Endometrial microvascular endothelial cells (primary cell): ENCODE measurements around the gene UBQLN4. TPM values are rescaled to one million over a fixed set of nuclear protein-coding genes. Genes with fewer than 3 reads are reported as not detected.

Experiments used
- in situ Hi-C: cut with HindIII; loops from 2 replicates; pipeline ENCODE4 v1.10.0; 2017; ENCODE audit warnings: low sequenced_read_pairs, low pct_unique_long_range_greater_than_20kb; ENCODE audit errors: inconsistent ontology term
- total RNA-seq: library from RNA; depleted of rRNA; stranded (reverse); fragments of >200 nt; gene quantifications from one replicate; pipeline ENCODE4 v1.2.3, GENCODE V29; 2015; ENCODE audit errors: inconsistent ontology term

Gene UBQLN4
- 33.7 TPM for total RNA-seq

DNA sequence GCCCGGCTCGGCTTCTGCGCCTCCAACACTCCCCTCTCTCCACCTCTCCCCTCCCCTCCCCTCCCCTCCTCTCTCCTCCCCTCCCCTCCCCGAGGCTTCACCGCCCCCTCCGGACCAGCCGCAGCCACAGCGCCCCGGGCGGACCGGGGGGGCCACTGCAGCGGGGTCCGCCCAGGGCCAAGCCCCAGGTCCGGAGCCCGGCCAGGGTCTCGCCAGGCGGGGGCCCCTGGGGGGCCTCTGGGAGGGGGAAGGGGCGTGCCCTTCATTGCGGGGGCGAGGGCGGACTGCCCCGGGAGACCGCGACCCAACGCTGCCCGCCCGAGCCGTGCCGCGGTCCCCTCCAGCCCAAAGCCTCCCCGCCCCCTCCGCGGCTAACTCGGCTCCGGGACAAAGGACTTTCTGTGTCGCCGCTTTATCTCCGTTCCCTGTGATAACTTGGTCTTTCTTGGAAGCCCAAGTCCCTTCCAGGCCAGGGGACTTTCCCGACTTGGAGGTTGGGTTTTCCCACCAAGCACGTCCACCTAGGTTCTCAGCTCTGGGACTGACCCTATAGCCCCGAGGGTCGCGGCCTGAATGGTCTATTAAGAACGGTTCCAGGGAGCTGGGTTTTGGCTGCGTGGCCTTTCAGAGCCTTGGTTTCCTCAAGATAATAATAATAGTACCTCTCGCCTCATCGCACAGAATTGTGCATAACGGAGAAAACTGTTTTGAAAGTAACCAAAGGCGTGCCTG is at the start of gene UBQLN4:
Gene UBQLN4 (minus strand): TSS at position 31 of the 732 bp plus-strand sequence. CDS start 97 bp downstream, outside the sequence.
- in situ Hi-C loops: no loop called here

DNA sequence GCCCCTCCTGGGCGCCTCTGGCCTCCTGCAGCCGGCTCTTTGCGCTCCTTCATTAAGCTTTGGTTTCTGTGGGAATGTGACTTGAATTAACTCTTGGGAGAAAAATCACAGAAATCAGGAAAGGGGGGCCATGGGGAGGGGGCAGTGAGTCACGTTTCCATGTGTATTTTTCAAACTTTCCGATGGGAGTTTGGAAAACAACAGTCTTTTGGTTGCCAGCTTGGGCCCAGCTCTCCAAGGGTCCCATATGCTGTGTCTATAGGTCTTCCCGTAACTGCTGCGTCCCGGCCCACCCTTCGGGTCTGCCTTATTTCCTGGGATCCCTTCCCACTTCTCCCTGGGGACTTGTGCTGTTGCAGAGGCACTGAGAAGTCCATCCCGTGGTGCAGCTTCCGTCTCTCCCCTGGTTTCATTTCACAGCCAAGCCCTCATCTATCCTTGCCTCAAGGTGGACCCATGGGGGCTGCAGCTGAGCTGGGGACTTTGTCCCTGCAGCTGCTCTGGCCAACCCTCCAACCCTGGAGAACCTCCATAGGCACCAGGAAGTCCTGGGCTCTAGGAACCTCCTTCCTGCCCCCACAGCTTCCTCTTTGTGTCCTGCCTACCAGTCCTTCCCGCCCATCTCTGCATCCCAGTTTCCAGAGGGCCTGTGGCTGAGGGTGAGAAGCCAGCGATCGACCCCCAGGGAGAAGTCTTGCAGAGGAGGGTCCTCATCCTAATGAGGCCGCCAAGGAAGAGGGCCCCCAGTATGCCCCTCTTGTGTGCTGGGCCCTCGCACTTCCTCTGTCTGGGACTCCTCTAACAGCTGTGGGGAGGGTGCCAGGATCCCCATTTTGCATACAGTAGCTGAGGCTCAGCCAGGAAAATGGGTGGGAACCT is 49.3 kb upstream of the UBQLN4 start:
- in situ Hi-C loops: no loop called here

- in situ Hi-C loops: no loop called here
These were observed 48.3 kb upstream of the UBQLN4 start for GRCh38 chr1:156101880-156102279.

- in situ Hi-C loops: no loop called here
These were observed 46.8 kb upstream of the UBQLN4 start for GRCh38 chr1:156100205-156100995.

DNA sequence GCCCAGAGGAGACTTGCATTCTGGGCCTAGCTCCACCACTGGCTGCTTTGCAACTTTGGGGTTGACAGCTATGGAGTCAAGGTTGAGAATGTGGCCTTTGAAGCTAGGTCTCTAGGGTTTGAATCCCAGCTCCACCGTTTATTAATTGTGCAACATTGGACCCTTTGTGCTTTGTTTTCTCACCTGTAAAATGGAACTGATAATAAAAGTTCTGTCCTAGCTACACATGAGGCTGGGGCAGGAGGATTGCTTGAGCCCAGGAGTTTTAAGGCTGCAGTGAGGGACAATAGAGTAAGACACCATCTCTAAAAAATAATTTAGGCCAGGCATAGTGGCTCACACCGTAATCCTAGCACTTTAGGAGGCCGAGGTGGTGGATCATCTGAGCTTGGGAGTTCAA is 45.7 kb upstream of the UBQLN4 start:
- in situ Hi-C loops: no loop called here

- in situ Hi-C loops: no loop called here
These were observed 45.2 kb upstream of the UBQLN4 start for GRCh38 chr1:156098784-156099183.

- in situ Hi-C loops: no loop called here
These were observed 44.0 kb upstream of the UBQLN4 start for GRCh38 chr1:156097499-156098178.

- in situ Hi-C loops: no loop called here
These were observed 43.2 kb upstream of the UBQLN4 start for GRCh38 chr1:156096640-156097391.

DNA sequence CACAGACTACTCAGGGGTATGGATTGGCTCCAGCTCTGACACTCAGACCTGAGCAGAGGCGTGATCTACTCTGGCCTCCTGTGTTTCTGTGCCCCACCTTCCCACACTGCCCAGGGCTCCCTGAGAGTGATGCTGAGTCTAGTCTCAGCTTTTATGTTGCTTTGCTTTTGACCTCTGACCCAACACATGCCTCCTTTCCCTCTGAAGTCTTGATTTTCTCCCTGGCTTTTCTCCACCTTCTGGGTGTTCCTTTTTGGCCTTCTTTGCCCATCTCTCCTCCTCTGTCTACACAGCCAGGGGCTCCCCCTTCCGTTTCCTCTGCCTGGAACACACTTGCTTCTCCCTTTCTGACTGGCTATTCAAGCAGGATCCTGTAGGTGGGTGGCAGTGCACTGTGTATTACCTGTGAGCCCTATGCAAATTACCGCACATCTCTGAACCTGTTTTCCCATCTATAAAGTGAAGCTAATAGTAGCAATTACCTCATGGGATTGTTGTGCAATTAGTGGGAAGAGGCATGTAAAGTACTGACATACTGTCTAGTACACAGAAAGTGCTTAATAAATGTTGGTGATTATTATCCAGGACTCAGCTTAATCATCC is 42.4 kb upstream of the UBQLN4 start:
- in situ Hi-C loops: no loop called here

DNA sequence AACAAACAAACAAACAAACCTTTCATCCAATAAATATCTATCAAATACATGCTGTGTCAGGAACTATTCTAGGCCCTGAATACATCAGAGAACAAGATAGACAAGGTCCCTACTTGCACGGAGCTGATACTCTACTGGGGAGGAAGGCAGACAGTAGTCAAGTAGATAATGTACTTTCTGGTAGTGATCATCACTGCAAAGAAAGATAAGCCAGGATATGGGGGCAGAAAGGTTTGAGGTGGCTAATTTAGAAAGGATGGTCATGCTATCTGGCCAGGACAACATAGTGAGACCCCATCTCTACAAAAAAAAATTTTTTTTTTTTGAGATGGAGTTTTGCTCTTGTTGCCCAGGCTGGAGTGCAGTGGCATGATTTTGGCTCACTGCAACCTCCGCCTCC is 38.0 kb upstream of the UBQLN4 start:
- in situ Hi-C loops: no loop called here

- in situ Hi-C loops: no loop called here
These were observed 37.2 kb upstream of the UBQLN4 start for GRCh38 chr1:156090840-156091188.

- in situ Hi-C loops: no loop called here
These were observed 36.7 kb upstream of the UBQLN4 start for GRCh38 chr1:156090138-156090839.

DNA sequence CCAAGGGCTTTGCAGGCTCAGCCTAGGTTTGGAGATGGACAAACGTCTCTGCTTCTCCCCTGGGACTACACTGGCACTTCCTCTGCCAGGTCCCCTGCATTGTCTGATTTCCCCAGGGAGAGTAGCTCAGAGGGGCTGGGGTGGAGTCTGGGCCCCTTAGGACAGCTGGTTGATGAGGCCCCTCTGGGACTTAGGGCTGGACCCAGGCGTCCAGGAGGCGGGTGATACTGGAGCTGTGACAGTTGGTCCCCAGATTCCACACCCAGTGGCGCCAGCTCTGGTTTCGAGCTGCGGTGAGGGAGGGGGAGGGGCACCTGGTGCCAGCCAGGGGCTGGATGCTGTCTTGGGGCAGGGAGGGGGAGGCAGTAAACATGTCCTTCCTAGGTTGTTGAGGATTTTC is 36.1 kb upstream of the UBQLN4 start:
- in situ Hi-C loops: no loop called here

DNA sequence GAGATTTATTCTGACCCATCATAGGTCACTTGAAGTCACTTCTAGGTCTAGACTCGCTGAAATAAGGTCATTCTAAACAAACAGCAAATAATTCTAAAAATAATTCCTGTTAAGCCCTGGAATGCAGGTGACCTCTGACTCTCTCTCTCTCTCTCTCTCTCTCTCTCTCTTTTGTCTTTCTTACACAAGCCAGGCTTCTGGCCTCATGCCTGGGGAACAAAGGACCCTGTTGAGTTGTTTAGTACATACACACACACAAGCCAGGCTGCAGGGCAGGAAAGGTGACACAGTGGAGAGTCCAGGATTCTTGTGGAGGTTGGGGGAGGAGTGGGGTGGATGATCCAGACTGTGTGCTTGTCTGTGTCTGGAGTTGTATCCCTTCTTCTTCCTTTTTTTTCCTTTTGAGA is 32.7 kb upstream of the UBQLN4 start:
- in situ Hi-C loops: no loop called here

- in situ Hi-C loops: no loop called here
These were observed 30.5 kb upstream of the UBQLN4 start for GRCh38 chr1:156083800-156084790.
